ES-I3 (cell line): Measurements from ENCODE around the gene GDF15.
"Not testable (repeated sequence)": the region's sequence is repeated elsewhere in the genome, so short reads cannot be mapped to it uniquely, and the experiment has no call there.

Experiments used
- H3K36me3 ChIP-seq: 2 replicates; pipeline ENCODE4 v1.6.1; 2013; ENCODE audit warnings: mild to moderate bottlenecking, low read length, control low read depth, moderate library complexity; ENCODE audit not compliant: insufficient read depth
- H3K4me1 ChIP-seq: 2 replicates; pipeline ENCODE4 v1.6.1; 2013; ENCODE audit warnings: mild to moderate bottlenecking, control low read depth, low read length; ENCODE audit not compliant: insufficient read depth
- H3K9ac ChIP-seq: 2 replicates; pipeline ENCODE4 v1.6.1; 2013; ENCODE audit warnings: low read depth, mild to moderate bottlenecking, low read length, moderate library complexity
- H3K9me3 ChIP-seq: 2 replicates; pipeline ENCODE4 v1.6.1; 2013; ENCODE audit warnings: mild to moderate bottlenecking, low read length, moderate library complexity; ENCODE audit not compliant: control insufficient read depth, insufficient read depth

Gene GDF15, protein sequence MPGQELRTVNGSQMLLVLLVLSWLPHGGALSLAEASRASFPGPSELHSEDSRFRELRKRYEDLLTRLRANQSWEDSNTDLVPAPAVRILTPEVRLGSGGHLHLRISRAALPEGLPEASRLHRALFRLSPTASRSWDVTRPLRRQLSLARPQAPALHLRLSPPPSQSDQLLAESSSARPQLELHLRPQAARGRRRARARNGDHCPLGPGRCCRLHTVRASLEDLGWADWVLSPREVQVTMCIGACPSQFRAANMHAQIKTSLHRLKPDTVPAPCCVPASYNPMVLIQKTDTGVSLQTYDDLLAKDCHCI

DNA sequence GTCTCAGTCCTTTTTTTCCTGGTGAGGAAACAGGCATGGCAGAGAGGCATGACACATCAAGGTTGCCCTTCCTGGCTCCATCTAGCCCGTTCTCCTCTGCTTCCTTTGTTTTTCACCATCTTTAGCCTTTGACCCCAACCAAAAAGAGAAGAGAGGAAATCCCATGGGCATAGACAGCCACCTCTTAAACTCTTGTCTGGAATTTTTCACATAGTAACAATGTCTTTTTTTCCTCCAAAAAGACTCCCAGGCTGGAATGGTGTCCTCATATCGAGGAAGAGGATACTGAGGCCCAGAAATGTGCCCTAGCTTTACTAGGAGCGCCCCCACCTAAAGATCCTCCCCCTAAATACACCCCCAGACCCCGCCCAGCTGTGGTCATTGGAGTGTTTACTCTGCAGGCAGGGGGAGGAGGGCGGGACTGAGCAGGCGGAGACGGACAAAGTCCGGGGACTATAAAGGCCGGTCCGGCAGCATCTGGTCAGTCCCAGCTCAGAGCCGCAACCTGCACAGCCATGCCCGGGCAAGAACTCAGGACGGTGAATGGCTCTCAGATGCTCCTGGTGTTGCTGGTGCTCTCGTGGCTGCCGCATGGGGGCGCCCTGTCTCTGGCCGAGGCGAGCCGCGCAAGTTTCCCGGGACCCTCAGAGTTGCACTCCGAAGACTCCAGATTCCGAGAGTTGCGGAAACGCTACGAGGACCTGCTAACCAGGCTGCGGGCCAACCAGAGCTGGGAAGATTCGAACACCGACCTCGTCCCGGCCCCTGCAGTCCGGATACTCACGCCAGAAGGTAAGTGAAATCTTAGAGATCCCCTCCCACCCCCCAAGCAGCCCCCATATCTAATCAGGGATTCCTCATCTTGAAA is at the start of gene GDF15:
TSS of gene GDF15 (plus strand) at position 484 of the 868 bp plus-strand sequence. CDS start at position 516, 32 bp downstream.
- H3K9me3 ChIP-seq: no peaks in the 10 kb centered on the region
- peaks cover 7% of the 10 kb centered on the region for H3K4me1 ChIP-seq
- H3K9ac ChIP-seq: peak within 1 kb of the TSS; percentile 80
- H3K36me3 ChIP-seq: peaks cover 17% of the 10 kb centered on the region

DNA sequence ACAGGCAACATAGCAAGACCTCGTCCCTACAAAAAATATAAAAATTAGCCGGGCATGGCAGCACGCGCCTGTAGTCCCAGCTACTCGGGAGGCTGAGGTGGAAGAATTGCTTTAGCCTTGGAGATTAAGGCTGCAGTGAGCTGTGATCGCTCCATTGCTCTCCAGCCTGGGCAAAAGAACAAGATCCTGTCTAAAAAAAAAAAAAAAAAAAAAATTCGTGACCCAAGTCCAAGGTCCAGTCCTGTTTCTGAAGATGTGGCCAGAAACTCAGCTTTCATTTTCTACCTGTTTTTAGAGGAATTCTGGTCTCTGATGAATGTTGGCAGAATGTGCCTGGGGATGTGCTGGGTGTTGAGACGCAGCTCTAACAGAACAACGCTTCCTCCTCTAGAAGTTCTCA is 47.4 kb upstream of the GDF15 start:
- Histone ChIP-seq H3K4me1 (no peaks in the 10 kb centered on the region; the same call in 1 of the 2 replicates), H3K36me3 (no peaks in the 10 kb centered on the region), H3K9me3 (no peaks in the 10 kb centered on the region), H3K9ac (no peak overlapping the region)

DNA sequence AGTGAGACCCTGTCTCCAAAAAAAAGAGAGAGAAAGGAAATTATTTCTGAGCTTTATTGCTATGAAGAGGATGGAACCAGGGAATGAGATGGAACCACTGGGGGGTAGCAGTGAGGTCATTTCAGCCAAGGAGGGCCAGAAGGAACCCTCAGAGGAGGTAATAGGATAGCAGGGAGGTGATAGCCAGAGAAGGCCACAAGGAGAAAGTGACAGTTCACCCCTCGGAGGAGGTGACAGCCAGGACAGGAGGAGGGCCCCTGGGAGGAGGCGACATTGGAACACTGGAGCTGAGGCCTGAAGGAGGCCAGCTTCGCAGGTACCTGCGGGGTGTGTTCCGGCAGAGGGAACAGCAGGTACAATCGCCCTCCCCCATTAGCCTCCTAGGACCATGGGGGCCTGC is 46.2 kb upstream of the GDF15 start:
- H3K9ac ChIP-seq: peak overlapping the region; percentile 78; the same call in 1 of the 2 replicates
- H3K36me3 ChIP-seq: no peaks in the 10 kb centered on the region
- H3K4me1 ChIP-seq: peaks cover 6% of the 10 kb centered on the region; the same call in 1 of the 2 replicates
- no peaks in the 10 kb centered on the region for H3K9me3 ChIP-seq

DNA sequence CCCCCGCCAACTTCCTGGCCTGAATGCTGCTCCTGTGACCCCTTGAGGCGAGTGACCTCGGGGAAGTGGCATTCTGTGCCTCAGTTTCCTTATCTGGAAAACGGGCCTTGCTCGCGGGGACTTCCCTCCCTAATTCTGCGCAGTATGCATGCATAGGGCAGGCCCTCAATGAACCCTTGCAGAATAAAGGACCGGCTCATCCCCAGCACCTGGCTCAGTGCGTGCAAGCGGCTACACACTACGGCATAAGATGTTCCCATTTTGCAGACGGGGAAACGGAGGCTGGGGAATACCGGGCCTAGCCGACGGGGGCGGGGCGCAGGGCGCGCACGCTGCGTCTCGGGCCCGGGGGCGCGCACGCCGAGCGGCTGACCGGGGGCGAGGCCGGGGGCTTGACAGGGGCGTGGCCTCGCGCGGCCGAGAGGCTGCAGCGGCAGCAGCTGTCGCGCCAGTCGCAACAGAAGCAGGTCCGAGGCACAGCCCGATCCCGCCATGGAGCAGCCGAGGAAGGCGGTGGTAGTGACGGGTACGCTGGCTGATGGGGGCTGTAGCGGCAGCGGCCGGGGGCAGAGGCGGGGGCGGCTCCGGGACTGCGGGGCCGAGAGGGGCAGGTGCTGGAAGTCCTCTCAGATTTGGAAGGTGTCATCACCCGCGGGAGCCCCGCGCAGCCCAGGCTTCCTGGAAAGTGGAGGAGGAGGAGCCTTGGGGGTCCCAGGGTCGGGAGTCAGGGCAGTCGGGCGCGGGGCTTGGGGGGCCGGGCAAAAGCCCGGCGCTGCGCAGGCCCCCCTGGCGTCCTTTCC is 45.6 kb upstream of the GDF15 start, which contains the start of gene PGPEP1:
TSS of gene PGPEP1 (plus strand) at position 409 of the 800 bp plus-strand sequence. CDS start at position 493, 84 bp downstream.
- Histone ChIP-seq H3K9me3 (no peaks in the 10 kb centered on the region), H3K4me1 (peaks cover 8% of the 10 kb centered on the region; the same call in 1 of the 2 replicates), H3K9ac (peak within 1 kb of the TSS; percentile 78), H3K36me3 (no peaks in the 10 kb centered on the region)

DNA sequence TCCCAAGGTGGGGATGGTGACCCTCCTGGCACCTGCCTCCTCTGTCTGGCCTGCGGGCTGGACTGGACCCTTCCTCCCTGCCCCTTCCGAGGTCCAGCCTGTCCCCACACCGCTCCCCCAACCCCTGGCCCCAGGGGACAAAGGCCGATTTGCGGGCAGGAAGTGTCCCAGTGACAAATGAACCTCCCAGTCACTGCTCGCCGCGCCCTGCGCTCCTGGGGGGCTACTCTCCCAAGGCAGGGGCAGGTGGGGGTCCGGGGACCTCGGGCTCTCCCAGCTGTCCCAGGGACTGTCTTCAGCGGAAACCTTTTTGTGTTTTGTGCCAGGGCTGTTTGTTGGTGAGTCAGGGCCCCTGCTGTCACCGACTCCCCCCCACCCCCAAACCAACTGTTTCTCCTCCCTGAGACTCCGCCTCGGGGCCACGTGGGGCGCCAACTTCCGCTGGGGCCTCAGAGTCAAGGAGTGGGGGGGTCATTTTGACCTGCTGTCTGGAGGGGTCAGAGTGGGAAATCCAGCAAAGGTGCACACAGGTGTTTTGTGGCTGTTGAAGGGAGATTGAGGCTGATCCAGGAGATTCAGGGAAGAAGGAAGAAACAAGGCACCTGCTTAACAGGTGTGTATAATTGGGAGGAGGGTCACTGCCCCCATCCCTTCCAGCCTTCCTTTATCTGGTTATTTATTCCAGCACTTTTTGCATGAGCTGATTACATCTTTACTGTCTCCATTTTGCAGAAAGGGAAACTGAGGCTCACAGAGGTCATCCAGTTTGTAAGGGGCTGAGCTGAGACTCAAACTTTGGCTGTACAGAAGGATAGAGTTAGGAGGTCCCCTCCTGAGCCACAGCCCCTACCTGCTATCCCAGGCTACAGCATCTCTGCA is 44.7 kb upstream of the GDF15 start:
- no peaks in the 10 kb centered on the region for H3K36me3 ChIP-seq
- peaks cover 13% of the 10 kb centered on the region for H3K4me1 ChIP-seq
- peak overlapping the region; percentile 78 for H3K9ac ChIP-seq
- H3K9me3 ChIP-seq: no peaks in the 10 kb centered on the region

DNA sequence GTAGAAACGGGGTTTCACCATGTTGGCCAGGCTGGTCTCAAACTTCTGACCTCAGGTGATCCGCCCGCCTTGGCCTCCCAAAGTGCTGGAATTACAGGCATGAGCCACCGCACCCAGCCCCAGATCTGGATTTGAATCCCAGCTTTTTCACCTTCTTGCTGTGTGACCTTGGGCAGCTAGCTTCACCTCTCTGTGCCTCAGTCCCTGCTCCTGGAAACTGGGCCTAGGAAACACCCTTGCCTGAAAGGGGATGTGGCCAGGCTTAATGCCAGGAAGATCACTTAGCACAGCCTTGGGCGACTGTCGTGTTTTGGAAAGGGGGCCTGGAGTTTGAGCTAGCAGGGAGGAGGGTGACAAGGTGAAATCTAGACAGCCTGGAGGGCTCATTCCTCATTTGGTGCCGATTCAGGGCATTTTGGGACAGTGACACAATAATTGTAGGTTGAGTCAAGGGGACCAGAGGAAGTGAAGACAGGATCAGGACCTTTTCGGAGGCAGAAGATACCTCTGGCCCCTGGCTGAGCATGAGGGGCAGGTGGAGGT is 43.8 kb upstream of the GDF15 start:
- Histone ChIP-seq H3K9me3 (no peaks in the 10 kb centered on the region), H3K9ac (no peak overlapping the region), H3K36me3 (no peaks in the 10 kb centered on the region), H3K4me1 (peaks cover 14% of the 10 kb centered on the region)

DNA sequence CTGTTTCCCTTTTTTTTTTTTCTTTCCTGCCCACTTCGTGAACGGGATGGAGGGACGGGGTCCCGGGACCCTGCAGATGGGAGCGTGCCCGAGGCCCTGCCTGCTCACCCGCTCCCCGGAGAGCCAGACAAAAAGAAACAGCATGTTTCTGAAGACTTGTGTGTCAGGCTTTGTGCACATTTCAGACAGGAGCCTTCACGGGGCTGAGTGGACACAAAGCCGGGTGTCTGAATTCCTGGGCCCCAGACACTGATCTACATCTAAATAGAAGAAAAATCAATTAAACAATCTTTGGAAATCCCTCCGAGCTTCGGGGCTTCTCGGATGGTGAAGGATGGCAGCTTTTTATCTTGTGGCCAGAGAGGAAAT is 41.4 kb upstream of the GDF15 start:
- Histone ChIP-seq H3K9me3 (no peaks in the 10 kb centered on the region), H3K36me3 (no peaks in the 10 kb centered on the region), H3K4me1 (peaks cover 14% of the 10 kb centered on the region), H3K9ac (no peak overlapping the region)

DNA sequence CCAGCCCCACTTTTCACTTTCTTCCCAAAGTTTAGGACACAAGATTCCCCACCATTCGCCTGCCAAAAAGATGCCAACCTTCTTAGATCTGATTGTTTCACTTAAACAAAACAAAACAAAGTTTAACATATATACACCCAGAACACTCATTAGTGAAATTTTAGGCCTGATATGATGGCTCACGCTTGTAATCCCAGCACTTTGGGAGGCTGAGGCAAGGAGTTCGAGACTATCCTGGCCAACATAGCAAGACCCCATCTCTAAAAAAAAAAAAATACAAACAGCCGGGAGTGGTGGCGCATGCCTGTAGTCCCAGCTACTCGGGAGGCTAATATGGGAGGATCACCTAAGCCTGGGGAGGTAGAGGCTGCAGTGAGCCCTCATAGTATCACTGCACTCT is 40.7 kb upstream of the GDF15 start:
- H3K9ac ChIP-seq: no peak overlapping the region
- H3K4me1 ChIP-seq: peaks cover 14% of the 10 kb centered on the region
- no peaks in the 10 kb centered on the region for H3K36me3 ChIP-seq
- H3K9me3 ChIP-seq: no peaks in the 10 kb centered on the region

DNA sequence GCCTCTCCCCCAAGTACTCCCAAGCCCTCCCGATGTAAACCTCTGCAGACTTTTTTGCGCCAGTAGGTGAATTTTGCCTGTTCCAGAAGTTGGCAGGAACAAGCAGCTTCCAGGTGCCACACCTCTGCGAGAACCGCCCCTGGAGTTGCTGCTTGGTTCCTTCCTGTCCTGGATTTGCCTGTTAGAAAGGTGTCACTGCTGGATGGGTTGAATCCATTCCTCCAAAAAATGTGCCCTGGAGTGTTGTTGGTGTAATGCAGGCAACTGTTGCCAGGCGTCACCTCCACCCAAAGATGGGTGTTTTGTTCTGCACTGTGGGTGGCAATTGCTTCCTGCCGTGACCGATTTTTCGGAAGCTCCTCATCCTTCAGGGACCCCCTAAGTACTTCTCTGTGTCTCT is 39.9 kb upstream of the GDF15 start:
- H3K4me1 ChIP-seq: peaks cover 14% of the 10 kb centered on the region
- no peak overlapping the region for H3K9ac ChIP-seq
- H3K36me3 ChIP-seq: no peaks in the 10 kb centered on the region
- no peaks in the 10 kb centered on the region for H3K9me3 ChIP-seq

DNA sequence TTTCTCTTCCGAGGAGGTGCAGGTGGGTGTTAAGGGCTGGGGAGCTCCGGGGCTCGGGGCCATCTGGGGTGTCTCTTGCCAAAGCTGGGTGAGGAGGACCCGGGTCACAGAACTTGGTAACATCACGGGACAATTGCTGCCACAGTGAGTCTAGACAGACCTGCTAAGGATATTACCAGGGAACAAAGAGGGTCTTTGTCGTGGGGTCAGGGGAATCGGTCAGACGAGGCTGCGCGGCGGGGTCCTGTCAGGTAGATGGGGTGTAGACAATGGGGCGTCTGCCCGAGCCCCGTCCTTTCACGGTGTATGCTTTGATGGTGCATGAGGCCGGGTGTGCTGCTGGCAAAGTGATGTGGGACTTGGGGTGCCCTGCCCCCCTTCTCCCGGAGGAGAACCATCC is 37.8 kb upstream of the GDF15 start:
- Histone ChIP-seq H3K36me3 (no peaks in the 10 kb centered on the region), H3K4me1 (peaks cover 14% of the 10 kb centered on the region), H3K9ac (no peak overlapping the region), H3K9me3 (no peaks in the 10 kb centered on the region)

DNA sequence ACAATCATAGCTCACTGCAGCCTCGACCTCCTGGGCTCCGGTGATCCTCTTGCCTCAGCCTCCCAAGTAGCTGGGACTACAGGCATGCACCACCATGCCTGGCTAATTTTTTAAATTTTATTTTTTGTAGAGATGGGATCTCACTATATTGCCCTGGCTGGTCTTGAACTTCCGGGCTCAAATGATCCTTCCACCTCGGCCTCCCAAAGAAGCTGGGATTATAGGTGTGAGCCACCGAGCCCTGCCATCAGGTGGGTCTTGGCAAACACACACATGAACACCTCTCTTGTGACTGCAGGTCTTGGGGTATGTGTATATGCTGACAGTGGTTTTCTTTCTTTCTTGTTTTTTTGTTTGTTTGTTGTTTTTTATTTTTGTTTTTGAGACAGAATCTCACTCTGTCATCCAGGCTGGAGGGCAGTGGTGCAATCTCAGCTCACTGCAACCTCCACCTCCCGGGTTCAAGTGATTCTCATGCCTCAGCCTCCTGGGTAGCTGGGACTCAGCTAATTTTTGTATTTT is 37.1 kb upstream of the GDF15 start:
- H3K9me3 ChIP-seq, H3K36me3 ChIP-seq, H3K9ac ChIP-seq: not testable (repeated sequence)
- H3K4me1 ChIP-seq: peaks cover 14% of the 10 kb centered on the region

DNA sequence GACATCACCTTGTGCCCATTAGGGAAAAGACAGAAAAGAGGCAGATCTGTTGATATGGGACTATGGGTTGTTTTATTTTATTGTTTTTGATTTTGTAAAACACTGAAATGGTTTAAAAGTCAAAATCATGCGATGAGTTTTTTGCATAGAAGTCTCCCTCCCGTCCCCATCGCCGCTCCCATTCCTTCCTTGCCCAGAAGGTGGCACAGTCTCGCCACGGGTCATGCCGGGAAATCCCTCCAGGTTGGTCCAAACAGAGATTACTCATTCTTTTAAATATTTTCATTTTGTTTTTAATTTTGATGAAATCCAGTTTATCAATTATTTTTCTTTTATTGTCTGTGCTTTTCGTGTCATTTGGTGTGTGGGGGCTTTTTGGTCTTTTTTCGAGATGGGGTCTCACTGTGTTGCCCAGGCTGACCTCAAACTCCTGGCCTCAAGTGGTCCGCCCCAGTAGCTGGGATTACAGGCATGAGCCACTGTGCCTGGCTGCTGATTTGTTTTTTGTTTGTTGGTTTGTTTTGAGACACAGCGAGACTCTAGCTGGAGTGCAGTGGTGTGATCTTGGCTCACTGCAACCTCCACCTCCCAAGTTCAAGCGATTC is 36.3 kb upstream of the GDF15 start:
- H3K9me3 ChIP-seq: no peaks in the 10 kb centered on the region
- no peaks in the 10 kb centered on the region; the same call in 1 of the 2 replicates for H3K36me3 ChIP-seq
- H3K9ac ChIP-seq: no peak overlapping the region
- H3K4me1 ChIP-seq: peaks cover 9% of the 10 kb centered on the region

DNA sequence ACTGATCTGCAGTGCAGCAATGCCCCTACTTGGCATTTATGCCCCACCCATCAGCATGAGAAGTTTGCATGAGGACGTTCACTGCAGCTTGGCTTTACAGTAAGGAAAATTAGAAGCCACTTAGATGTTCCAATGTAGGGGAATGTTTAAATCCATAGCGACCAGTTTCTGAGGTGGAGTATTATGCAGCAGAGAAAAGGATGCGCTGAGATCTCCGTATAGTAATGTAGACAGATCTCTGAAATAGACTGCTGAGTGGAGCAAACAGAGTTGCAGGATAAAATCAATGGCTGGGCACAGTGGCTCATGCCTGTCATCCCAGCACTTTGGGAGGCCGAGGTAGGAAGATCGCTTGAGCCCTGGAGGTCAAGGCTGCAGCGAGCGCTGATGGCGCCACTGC is 35.5 kb upstream of the GDF15 start:
- H3K9ac ChIP-seq: no peak overlapping the region
- H3K4me1 ChIP-seq: peaks cover 5% of the 10 kb centered on the region; the same call in 1 of the 2 replicates
- no peaks in the 10 kb centered on the region for H3K9me3 ChIP-seq
- H3K36me3 ChIP-seq: peaks cover 3% of the 10 kb centered on the region; the same call in 1 of the 2 replicates
